ENCODE measurements around the gene CDHR2. TPM values are rescaled to one million over a fixed set of nuclear protein-coding genes. Genes with fewer than 3 reads are reported as not detected.
A peak's percentile ranks its signal among the peaks of the same experiment; 100 is the strongest.
"Not testable (repeated sequence)": the region's sequence is repeated elsewhere in the genome, so short reads cannot be mapped to it uniquely, and the experiment has no call there.

The CDHR2 gene
- total RNA-seq, 1 experiment from 2014 or later = 1.2 TPM

GRCh38 chr5:176537554-176538229 is 11.4 kb upstream of the CDHR2 start:
- peak; percentile 99 for DNase-seq (ENCODE audit: low read depth)
- in situ Hi-C loops (cut with HindIII; ENCODE audit: low pct_unique_long_range_greater_than_20kb, low sequenced_read_pairs) = no loop called here

DNA sequence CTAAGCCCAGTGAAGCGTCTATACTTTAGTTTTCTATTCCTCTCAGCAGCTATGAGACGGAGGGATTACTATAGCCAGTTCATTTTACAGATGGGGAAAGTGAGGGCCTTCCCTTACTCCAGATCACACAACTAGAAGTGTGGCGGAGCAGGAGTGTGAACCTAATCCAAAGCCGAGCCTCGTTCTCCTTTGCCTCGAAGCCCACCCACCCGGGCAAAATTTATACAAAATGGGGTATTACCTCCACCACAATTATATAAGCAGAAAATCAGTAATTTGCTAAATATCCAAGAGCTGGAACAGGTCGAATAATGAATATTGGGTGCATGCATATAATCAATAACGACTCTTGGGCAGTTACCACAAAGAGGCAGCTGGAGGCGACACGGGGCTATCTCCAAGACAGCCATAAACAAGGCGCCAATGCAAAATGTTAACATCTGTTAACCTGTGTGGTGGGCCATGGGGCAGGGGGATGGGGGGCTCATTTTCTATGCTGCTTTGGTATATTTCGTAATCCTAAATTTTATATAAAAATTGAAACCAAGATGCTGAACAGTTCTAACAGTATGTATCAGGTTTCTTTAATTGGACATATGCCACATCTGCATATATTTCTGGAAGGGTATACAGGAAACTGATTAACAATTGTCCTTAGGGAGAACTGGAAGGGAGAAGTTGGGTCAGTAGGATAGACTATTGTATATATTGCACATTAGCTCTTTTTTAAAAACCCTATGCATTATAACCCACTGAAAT is 10.7 kb upstream of the CDHR2 start:
- no peak for DNase-seq (ENCODE audit: low read depth)
- in situ Hi-C loops (cut with HindIII; ENCODE audit: low pct_unique_long_range_greater_than_20kb, low sequenced_read_pairs) = no loop called here

DNA sequence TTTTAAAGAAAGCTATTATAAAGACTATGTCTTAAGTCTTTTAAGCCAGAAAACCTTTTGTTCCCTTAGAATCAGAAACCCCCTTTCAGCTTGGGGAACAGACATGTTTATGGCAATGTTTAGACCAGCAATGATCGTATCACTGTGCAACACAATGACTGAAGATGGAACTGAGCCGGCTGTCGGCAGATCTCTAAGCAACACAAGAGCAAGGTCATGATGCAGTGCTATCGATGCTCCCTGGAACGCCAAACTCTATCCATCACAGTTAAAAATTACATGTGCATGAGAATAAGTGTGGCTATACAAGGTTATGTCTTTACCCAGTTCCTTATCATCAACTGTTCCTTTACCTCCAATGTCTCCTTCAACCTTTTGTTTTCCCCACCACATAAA is 10.2 kb upstream of the CDHR2 start:
- in situ Hi-C loops (cut with HindIII; ENCODE audit: low pct_unique_long_range_greater_than_20kb, low sequenced_read_pairs) = no loop called here
- no peak for DNase-seq (ENCODE audit: low read depth)

DNA sequence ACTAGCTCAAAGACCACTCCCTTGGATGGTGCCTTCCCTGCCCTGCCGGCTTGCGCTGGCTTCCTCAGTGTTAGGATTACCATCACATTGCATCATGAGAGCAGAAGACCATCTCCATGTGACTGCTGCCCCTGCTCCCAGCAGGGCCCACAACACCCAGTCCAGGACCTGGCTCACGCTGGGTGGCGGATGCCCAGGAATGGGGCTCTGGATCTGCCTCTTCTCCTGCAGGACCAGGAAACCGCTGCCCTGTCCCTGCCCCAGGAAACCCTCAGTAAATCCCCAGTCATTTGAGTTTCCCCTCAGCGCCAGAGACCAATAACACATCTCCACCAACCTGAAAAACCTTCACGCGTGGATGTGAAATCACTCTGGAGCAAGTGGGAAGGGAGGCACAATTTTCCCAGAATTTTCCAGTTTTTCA is 8.7 kb upstream of the CDHR2 start:
- no peak for DNase-seq (ENCODE audit: low read depth)
- in situ Hi-C loops (cut with HindIII; ENCODE audit: low pct_unique_long_range_greater_than_20kb, low sequenced_read_pairs) = no loop called here

- in situ Hi-C loops (cut with HindIII; ENCODE audit: low pct_unique_long_range_greater_than_20kb, low sequenced_read_pairs) = no loop called here
- no peak for DNase-seq (ENCODE audit: low read depth)
These were observed 8.2 kb upstream of the CDHR2 start for GRCh38 chr5:176540956-176541337.

- DNase-seq (ENCODE audit: low read depth) = peak; percentile 47
- in situ Hi-C loops (cut with HindIII; ENCODE audit: low pct_unique_long_range_greater_than_20kb, low sequenced_read_pairs) = no loop called here
These were observed 7.6 kb upstream of the CDHR2 start for GRCh38 chr5:176541338-176542134.

- DNase-seq (ENCODE audit: low read depth) = no peak
- in situ Hi-C loops (cut with HindIII; ENCODE audit: low pct_unique_long_range_greater_than_20kb, low sequenced_read_pairs) = no loop called here
These were observed 7.0 kb upstream of the CDHR2 start for GRCh38 chr5:176542135-176542595.

DNA sequence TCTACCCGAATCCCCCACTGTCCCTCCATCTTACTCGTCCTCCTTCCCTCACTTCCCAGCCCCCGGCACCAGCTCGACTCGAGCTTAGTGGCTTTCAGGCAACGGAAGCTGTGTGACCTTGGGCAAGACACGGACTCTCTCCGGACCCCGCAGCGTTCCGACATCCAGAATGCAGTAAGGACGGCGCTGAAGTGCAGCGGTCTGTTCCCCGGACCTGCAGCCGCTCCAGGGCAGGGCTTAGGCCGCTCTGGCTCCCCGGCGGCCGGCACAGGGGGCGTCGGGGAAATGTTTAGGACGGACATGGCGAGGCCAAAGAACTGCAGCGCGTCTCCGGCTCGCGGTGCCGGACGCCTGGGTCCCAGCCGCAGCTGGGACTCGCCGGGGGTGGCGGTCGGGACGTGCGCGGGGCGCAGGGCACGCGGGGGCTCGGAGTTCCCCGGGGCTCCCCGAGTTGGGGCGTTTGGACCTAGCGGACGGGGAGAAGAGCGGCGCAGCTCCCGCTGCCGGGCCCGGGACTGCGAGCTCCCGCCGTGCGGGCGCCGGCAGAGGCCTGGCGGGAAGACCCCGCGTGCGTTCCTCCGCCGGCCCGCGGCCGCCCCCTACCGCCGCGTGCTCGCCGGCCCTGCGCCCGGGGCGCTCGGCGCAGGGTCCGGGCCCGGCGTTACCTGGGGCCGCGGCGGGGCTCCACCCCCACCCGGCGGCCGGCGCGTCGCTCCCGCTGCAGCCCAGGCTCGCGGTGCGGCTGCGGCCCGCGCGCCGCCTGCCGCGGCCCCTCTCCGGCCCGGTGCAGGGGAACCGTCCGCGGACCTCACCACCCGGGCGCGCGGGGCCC is 6.3 kb upstream of the CDHR2 start:
- in situ Hi-C loops (cut with HindIII; ENCODE audit: low pct_unique_long_range_greater_than_20kb, low sequenced_read_pairs) = no loop called here

GRCh38 chr5:176543428-176544182 is 5.5 kb upstream of the CDHR2 start:
- DNase-seq (ENCODE audit: low read depth) = peak; percentile 72
- in situ Hi-C loops (cut with HindIII; ENCODE audit: low pct_unique_long_range_greater_than_20kb, low sequenced_read_pairs) = no loop called here

More for the DNA sequence above, 6.3 kb upstream of the CDHR2 start:
- peak; percentile 38 for DNase-seq (ENCODE audit: low read depth)

DNA sequence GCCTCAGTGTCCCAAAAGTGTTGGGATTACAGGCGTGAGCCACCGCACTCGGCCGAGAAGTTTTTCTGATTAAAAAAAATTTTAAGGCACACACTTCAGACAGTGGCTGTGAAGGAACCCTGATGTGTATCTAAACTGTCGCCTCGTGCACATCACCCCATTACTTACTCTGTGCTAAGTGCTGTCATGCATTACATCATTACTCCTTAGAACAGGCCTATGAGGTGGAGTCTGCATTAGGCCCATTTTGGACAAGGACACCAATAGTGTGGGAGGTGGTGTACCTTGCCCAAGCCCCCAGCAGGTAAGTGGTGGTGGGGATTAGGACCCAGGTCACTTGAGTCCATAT is 3.8 kb upstream of the CDHR2 start:
- no peak for DNase-seq (ENCODE audit: low read depth)
- in situ Hi-C loops (cut with HindIII; ENCODE audit: low pct_unique_long_range_greater_than_20kb, low sequenced_read_pairs) = no loop called here

DNA sequence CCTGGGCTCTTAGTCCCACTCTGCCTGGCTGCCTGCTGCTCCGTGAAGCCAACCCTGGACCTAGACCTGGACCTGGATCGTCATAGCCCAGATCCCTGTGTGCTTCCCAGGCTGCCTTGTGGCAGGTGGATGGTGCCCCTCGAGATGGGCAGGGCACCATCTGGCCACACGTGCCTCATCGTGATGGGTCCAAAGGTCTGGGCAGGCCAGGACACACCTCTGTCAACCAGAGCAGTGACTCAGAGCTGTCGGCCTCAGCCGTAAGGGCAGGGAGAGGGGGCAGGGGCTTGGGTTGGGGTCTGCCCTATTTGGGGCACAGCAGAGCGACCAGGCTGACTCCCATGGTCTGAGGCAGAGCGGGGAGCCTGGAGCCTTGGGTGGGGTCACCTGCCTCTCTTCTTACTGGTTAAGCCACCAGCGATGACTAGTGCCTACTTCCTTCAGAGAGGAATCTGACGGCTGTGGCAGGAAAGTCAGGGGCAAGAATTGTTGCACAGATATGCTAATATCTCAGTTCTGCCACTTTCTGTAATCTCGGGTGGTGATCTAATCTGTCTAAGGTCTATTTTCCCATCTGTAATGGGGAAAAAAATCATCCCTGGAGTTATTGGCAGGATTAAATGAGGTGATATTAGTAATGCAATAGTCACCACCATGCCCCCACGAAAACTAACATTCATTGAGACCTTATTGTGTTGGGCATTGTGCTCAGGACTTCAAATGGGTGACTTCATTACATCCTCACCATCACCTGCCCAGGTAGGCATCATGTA is 3.2 kb upstream of the CDHR2 start:
- in situ Hi-C loops (cut with HindIII; ENCODE audit: low pct_unique_long_range_greater_than_20kb, low sequenced_read_pairs) = no loop called here
- peak; percentile 54 for DNase-seq (ENCODE audit: low read depth)

GRCh38 chr5:176547802-176548201 is 1.3 kb upstream of the CDHR2 start:
- in situ Hi-C loops (cut with HindIII; ENCODE audit: low pct_unique_long_range_greater_than_20kb, low sequenced_read_pairs) = no loop called here
- peak; percentile 45 for DNase-seq (ENCODE audit: low read depth)

DNA sequence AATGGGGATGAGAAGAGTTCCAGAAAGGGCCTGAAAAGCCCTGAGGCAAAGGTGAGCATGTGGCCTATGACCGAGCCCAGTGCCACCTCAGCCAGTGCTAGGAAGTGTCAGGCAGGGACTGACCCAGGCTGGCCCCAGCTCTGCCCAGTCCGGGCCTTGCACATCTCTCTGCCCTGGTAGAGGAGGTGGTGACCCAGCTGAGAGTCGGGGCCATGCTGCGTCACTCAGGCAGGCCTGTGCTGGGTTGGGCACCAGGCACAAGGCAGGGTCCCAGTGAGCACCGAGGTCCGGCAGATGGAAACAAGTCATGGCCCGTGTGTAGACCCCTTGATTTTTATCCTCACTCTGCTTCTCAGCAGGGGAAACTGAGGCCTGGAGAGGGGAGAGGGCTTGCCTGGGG is 729 bp downstream of the CDHR2 start:
- in situ Hi-C loops (cut with HindIII; ENCODE audit: low pct_unique_long_range_greater_than_20kb, low sequenced_read_pairs) = no loop called here

DNA sequence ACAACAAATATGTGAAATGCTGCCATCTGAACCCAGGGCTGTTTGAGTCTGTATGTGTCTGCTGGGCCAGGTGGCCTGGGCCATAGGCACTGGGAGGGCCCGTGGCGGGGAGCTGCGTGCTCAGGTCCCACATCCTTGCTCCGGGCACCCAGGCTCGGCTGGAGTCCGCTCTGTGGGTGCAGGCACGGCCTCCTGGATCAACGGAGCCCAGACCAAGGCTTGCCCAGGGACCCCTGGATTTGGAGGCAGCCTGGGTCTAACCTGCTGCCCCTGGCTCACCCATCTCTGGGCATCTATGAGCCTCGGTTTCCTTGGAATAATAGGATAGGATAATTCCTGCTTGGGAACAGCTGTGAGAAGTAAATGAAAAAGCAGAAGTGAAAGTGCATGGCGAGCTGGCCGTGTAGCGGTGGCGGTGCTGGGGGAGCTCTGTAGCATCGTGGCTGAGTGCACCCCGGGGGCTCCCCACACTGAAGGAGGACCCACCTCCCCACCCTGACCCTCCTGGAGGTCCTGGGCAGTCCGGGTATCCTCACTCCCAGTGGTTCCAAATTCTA is 1.2 kb downstream of the CDHR2 start:
- in situ Hi-C loops (cut with HindIII; ENCODE audit: low pct_unique_long_range_greater_than_20kb, low sequenced_read_pairs) = no loop called here
- DNase-seq (ENCODE audit: low read depth) = no peak

More for the DNA sequence above, 729 bp downstream of the CDHR2 start:
- DNase-seq (ENCODE audit: low read depth) = no peak

DNA sequence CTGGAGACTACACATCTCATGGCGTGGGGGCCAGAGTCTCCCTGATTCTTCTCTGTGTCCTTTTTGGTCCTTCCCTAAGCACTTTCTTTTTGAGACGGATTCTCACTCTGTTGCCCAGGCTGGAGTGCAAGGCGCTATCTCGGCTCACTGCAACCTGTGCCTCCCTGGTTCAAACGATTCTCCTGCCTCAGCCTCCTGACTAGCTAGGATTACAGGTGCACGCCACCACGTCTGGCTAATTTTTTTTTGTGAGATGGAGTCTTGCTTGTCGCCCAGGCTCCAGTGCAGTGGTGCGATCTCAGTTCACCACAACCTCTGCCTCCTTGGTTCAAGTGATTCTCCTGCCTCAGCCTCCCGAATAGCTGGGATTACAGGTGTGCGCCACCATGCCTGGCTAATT is 1.8 kb downstream of the CDHR2 start:
- in situ Hi-C loops (cut with HindIII; ENCODE audit: low pct_unique_long_range_greater_than_20kb, low sequenced_read_pairs); DNase-seq (ENCODE audit: low read depth): not testable (repeated sequence)

GRCh38 chr5:176552332-176552869 is 3.3 kb downstream of the CDHR2 start:
- in situ Hi-C loops (cut with HindIII; ENCODE audit: low pct_unique_long_range_greater_than_20kb, low sequenced_read_pairs) = no loop called here
- no peak for DNase-seq (ENCODE audit: low read depth)

Data from Caki2 (cell line).